Renal cortical epithelial cell (primary cell): Measurements from ENCODE around the gene RNASEL. TPM values are rescaled to one million over a fixed set of nuclear protein-coding genes. Genes with fewer than 3 reads are reported as not detected.

Source experiments
- DNase-seq: peaks from one replicate; pipeline ENCODE4 v3.0.0-alpha.2; 2011; ENCODE audit warnings: low read depth
- total RNA-seq: library from RNA; depleted of rRNA; stranded (reverse); fragments of >200 nt; gene quantifications from 2 replicates; pipeline ENCODE4 v1.2.3, GENCODE V29; 2014

Gene RNASEL
- total RNA-seq, 1 donor from 2014 or later, result 16.0 TPM

DNA sequence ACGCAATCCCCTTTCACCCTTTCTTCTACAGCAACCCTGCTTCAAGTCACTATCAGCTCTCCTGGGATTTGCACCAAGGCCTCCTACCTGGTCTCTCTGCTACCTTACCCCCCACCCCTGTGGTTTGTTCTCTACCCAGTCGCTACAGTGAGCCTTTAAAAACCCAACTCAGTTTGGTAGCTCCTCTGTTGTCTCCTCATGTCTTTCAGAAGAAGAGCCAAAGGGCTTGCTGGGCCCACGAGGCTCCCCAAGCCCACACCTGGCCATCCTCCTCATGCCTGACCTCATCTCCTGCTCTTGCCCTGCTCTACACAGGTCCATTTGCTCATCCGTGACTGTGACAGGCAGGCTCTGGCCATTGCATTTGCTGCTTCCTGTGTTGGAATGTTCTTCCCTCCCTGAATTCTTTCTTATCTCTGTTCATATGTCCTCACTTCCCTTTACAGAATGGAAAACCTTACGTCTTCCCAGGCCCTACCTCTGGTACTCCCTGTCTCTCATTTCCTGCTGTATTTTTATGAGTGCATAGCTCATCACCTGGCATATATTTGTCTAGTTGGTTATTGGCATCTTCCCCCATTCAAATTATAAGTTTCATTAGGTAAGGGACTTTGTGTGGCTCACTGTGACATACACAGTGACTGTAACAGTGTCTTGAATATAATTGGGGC lies 11.8 kb upstream of the RNASEL start:
- no peak for DNase-seq

DNA sequence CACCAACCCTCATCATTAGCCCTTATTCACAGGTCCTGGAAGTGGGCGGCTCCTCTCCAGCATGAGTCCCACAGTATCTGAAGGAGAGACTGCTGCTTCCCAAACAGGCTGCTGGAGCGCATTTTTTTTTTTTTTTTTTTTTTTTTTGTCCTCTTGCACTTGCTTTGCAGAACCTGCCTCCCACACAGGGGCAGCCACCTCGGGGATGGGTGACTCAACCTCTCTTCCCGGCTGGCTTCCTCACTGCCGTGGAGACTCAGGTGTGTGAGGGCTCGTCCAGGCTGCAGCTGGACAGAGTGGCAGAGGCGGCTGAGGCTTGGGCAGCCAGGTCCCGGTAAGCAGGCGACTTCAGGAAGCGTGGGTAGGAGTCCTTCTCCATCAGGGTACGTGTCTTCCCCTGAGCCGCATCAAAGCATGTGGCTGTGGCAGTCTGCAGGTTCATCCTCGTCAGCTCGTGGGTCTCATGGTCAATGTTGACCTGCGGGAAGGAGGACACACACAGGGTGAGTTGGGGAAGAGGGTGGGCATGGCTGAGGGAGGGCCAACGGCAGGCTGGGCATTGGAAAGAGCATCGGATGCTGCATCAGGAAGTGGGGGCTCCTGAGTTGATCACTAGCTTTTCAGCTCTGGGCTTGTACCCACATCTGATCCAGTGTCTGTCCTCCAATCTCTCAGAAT lies 11.1 kb upstream of the RNASEL start:
- DNase-seq, result no peak

DNA sequence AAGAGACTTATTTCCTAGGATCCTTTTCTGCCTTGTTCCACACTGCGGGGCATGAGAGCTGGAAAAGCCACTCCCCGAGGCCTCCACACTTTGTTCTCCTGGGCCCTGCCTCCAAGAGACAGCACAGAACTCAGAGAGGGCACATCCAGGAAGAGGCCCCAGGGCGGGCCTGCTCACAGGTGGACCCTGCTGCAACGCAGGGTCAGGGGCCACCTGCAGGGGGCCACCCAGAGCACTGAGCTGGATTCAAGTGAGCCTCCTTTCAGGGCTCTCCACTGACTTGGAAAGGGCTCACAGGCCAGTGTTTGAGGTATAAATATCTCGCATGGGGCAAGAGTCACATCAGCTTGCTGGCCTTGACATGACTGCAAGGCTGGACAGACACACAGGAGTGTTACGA lies 10.3 kb upstream of the RNASEL start:
- no peak for DNase-seq

DNA sequence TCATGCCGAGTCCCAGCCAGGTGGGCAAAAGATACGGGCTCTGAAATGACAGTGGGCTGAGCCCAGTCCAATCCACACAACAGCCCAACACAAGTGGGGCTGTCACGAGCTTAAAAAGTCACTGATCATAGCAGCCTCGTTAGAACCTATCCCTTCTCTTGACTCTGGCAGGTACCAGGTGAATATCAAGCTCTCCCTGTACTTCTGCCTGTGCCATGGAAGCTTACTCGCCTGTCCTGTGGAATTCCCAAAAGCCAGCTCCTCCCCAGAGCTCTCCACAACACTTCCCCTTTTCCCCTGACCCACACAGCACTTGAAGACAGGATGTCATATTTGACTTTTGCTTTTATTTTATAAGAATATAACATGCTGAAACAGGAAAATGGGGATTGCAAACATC lies 9.2 kb upstream of the RNASEL start:
- no peak for DNase-seq

DNA sequence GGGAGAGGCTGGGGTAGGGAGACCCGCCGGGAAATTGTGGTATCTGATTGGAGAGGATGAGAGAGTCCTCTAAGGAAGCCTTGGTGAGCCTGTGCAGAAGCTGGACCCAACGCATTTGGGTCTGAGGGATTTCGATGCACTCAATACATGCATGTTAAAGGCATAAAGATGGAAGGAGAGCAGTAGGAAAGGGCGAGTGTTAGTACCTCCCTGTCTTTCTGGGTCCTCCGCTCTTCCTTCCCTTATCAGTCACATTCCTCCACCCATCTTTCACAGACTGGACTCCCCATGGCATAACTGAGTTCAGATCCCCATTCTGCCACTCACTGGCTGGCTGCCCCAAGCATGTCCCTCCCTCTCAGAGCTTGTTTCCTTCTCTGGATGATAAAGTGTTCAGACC lies 7.9 kb upstream of the RNASEL start:
- DNase-seq, result no peak

DNA sequence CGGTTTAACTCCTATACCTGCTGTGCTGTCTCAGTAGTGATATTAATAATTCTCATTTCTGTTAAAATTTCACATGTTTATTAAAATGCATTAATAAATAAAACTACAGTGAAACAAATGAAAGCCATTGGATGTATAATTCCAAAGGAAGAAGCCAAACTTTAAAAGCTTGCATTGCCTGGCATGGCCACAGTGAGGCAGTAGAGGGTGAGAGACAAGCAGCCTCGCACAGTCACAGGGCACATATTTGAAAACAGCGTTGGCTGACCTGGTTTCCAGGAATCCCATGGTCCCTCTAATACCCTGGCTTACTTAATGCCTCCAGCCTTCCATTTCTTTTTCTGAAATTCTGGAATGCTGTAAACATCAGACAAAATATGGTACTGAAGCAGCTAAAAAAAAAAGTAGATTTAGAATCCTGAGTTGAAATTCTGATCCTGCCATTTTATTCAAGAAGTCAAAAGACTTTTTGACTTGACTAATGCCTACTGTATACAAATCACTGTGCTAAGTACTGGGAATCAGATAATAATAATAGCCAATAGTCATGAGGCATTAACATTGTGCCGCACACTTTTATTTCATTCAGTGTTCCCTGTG lies 6.7 kb upstream of the RNASEL start:
- peak; percentile 66 for DNase-seq

DNA sequence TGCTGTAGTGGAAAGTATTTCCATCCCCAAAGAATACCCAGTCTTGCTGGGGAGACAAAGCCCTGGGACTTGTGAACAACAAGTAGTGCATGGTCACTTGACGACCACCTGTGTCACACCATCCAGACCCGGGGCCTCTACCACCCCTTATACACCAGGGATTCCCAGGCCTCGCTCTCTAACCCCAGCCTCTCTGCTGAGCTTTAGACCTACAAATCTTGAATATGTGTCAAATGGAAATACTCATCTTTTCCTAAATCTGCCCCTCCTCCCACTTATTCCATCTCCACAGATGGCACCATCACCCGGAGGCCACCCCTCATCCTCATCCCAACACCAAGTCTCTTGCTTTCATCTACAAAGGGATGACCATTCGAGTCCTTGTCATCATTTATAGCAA lies 875 bp upstream of the RNASEL start:
- DNase-seq, result no peak

DNA sequence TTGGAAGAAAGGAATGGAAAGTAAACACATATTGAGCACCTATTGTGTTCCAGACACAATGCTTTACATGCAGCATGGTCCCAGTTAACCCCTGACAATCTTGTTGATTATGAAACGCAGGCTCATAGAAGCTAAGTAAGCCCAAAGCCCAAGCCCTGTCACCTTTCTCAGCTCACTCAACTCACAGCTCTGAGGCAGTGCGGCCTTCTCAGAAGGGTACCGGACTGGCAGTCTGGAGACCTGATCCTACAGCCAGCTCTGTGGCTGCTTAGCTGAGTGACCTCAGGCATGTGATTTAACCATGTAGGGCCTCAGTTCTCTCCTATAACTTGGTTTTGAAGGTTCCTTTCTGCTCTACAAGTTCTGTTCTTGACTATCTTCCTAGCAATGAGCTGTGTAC lies 464 bp upstream of the RNASEL start:
- DNase-seq, result no peak

DNA sequence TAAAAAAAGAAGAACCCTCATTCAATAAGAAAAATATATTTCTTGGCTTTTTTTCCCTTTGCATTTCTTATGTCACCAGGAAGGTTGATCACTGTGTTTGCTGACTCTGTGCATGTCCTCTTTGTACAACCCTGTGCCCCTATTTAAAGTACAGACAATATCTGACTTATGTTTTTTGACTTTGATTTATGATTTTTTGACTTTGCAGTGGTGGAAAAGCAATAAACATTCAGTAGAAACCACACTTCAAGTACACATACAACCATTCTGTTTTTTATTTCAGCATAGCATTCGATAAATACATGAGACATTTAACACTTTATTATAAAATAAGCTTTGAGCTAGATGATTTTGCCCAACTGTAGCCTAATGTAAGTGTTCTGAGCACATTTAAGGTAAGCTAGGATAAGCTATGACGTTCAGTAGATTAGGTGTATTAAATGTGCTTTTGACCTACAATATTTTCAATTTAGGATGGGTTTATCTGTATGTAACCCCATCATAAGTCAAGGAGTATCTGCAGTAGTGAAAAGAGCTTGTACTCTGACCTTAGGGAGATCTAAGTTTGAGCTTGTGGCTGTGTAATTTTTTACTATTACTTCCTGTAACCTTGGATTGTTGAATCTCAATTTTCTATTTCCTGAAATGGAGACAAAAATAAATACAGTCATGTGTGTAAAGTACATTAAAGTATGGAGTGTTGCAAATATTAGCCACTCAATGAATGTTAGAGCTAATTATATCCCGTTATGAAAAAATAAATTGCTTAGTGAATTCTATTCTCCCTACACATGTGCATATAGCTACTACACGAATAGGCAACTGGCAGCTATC lies 1.2 kb downstream of the RNASEL start:
- no peak for DNase-seq

DNA sequence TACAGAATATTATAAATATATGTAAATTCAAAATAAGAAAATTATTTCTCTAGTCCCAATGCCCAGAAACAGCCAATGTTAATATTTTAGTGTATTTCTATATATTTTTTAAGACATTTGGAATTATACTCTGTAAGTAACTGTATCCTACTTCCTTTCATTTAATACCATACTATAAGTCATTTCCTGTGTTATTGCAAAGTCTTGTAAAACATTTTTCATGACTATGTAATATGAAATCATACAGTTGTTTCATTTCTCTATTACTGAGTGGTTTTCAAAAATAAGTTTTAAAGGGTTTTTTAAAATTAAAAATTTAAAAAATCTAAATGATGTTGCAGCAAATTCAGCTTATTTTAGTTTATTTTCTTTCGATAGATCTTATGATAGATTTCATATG lies 2.0 kb downstream of the RNASEL start:
- no peak for DNase-seq

DNA sequence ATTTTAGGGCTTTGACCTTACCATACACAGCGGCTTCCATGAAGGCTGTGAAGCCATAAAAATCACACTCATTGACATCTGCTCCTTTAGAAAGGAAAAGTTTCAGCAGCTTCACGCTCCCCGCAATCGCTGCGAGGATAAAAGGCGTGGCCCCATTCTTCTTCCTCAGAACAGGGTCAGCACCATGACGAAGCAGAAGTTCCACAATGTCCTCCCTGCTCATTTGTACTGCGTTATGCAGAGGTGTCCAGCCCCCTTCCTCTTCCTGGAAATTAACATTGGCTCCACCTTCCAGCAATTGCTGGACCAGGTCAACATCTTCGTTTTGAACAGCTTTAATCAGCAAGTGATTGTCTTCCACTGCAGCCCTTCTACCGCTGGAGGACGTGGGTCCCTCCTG lies 2.7 kb downstream of the RNASEL start:
- no peak for DNase-seq

DNA sequence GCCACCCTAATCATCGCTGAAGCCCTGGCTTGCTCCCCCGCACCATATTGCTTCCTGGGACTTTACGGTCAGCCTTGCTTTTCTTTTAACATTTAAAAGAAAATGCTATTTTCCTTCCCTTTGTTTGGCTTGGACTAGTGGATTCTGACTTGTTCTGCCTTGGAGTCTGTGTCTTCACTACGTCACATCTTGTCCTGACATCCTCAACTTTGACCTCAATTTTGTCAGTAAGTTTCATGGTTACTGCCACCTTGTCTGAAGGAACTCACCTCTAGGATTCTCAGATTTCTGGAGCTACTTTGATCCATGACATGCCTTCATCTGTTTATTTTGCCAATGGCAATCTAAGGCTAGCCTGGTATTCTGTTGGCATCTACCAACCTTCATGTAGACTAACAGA lies 4.3 kb downstream of the RNASEL start:
- no peak for DNase-seq

DNA sequence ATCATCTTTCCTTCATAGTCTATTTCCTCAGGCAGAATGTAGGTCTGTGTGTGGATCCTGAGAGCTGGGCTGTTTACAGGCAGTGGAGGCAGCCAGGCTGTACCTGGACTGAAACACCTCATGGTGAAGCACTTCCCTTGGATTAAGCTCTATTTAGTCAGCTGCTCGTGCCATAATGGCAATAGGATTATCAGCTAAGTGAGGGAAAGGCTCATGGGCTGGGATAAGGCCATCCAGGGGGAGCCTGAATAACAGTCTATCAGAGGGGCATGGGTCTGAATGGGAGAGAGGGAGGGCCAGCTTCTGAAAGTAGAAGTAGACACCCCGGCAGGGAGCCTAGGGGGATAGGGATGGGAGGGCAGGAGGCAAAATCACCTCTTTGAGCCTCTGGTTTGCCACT lies 8.3 kb downstream of the RNASEL start:
- DNase-seq, result no peak

DNA sequence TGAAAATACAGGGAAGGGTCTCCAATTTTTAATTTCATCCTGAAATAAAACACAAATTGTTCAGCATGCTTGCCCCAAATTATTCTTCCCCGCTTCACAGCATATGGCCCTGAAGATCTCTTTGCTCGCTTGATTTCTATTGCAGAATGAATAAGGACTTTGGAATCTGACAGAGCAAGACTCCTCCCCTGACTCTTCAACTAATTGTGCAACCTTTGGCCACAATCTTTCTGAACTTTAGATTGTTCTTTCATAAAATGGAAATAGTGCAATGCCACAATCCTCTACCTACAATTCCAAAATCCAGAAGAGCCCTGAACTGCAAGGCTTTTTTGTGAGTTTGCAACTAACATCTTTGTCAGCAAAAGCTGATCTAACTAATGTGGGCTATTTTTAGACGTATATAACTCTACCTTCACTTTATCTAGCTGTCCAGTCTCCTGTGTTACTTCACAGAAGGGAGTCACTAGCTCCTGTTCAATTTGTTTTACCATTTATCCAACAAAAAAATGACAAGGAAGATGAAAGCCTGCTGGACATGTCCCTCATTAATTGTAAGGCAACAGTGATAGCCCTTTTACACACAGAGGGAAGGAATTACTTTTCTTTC lies 13.4 kb downstream of the RNASEL start:
- peak; percentile 83 for DNase-seq

DNA sequence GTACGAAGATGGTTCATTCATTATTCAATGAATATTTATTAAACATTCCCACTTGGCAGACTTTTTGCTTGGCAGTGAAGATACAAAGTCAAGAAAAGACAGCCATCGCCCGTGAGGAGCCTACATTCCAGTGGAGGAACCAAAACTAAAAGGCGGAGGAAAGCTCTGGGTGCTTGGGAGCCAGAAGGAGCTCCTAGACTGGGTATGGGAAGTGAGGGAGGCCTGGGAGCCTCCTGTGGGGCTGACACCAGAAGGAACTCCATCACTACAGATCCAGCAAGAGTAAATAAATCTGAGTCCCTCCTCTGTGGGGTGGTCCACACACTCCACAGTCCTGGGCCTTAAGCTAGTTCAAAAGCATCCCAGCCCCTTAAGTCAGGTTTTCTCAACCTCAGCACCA lies 14.9 kb downstream of the RNASEL start:
- no peak for DNase-seq

DNA sequence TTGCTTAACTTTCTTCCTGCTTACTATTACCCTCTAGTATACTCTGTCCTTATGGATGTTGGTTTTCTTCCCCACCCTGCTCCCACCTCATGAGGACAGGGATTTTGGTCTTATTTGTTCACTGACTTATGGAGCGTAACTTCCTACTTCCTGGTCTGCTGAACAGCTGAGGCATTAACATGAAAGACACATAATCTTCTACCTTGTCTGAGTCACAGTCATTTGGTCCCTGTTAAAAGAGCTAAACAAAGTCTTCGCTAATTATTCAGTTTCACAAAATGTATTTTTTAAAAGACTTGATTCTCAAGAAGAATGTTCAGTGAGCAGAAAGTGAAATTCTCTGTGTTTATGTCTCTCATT lies 18.5 kb downstream of the RNASEL start:
- peak; percentile 83 for DNase-seq

DNA sequence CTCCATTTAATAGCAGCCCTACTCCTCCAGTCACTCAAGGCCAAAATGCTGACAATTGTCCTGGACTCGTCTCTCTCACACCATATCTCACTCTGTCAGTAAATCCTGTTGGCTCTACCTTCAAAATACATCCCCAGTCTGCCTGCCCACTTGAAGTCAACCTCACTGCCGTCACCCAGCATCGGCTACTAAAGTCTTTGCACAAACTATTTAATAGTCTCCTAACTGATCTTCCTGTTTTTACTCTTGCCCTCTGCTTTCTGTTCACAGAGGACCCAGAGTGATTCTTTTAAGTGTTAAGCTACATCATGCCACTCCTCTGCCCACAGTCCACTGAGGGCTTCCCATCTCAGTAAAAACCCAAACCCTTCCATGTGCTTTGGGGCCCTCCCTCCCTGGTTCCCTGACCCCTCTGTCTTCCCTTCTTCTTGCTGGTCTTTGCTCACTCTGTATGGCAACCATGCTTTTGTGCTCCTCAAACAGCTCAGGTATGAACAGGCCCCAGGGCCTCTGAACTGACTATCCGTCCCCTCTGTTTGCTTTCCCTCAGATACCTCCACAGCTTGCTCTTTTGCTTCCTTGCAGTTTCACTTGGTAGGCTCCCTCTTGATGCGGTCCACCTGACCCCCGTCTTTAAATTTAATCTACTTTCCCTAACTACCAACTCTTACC lies 19.0 kb downstream of the RNASEL start:
- no peak for DNase-seq

DNA sequence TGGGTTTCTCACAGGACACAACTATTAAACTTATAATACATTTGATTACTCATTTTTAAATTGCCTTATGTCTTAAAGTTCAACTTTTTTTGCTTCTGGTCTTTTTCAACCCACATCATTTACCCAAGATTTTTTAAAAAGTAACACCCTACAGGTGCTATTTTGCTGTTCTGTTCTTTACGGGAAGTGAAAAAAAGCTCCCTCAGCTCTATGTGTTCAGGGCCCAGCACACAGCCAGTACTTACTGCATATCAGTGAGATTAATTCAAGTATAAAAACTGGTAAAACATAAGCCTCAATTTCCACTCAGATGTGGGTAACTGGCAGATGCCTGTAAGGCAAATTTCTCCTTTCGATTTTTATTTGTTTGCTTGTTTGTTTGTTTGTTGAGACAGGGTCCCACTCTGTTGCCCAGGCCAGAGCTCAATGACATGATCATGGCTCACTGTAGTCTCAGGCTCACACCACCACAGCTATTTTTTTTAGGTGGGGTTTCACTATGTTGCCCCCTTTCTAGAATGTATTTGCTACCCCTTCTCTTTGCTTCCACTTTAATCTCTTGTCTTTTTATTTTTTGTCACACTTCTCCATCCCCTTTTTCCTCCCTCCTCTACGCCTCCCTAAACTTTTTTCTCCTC lies 20.3 kb downstream of the RNASEL start:
- DNase-seq, result no peak

DNA sequence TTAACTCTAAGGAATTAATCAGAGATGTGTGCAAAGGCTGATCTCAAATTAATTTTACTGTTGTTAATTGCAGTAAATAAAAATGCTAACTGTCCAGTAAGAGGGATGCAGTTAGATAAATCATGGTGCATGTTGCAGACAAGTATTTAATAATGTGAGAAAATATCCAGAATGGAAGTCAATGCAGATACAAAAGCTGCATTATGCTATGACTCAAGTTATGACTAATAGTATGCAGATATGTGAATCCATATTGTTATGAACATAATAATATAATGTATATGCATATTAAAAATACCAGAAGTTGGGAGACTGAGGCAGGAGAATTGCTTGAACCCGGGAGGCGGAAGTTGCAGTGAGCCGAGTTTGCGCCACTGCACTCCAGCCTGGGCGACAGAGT lies 21.4 kb downstream of the RNASEL start:
- no peak for DNase-seq

DNA sequence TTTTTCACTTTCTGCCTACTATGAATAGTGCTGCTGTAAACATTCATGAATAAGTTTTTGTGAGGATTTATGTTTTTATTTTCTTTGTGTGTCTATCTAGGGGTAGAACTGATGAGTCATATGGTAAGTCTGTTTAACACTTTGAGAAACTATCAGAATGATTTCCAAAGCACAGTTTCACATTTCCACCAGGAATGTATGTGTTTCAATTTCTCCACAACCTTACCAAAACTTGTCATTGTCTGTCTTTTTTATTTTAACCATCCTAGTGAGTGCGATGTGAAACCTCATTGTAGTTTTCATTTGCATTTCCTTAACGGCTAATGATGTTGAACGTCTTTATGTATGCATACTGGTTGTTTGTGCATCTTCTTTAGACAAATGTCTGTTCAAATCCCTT lies 23.5 kb downstream of the RNASEL start:
- DNase-seq, result no peak

DNA sequence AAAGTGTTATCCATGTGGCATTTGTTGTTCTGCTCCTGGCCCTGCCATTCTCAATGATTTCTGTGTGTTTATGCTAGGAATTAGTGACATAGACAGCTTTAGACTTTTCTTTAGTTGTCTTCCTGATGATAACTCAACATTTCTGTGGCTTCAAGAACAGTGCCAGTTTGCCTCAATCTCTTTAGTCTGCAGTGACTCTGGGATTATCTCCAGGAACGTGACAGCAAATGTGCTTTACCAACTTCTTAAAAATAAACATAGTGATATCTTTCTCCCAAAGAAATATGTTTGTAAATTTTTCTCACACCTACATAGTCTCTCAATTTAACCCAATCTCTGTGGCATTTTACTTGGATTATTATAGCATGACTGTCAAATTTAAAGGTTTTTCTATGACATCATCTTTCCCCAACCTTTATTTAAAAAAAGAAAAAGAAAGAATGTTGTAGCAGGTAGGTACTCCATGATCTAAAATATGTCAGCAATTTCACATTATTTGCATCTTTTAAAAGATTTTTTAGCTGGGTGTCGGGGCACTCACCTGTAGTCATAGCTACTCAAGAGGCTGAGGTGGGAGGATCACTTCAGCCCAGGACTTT lies 24.6 kb downstream of the RNASEL start:
- DNase-seq, result no peak
